NCI-H146 (cell line): Measurements from ENCODE around the gene CEACAM8.
"Not testable (repeated sequence)": the region's sequence is repeated elsewhere in the genome, so short reads cannot be mapped to it uniquely, and the experiment has no call there.

ENCODE experiments used
- DNase-seq: peaks from one replicate; lab custom pipeline; 2025; lab: John Stamatoyannopoulos, UW

The CEACAM8 gene

DNA sequence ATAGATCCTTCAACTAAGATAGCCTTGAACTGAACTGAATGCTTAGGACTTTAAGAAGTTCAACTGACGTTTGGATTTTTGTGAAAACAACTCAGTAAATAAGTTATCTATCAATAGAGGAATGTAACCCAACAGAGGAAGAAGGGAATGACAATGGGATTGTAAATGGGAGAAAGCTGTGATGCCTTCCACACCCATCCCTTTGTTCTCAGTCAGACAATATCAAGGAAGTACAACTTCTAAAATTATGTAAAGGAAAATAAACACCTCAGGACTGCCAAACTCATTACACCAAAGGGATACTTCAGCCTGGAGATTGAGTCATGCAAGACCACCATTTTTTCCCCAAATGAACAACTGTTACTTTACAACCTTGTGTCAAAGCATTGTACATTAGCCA lies 21.1 kb downstream of the CEACAM8 start:
- no peak for DNase-seq

DNA sequence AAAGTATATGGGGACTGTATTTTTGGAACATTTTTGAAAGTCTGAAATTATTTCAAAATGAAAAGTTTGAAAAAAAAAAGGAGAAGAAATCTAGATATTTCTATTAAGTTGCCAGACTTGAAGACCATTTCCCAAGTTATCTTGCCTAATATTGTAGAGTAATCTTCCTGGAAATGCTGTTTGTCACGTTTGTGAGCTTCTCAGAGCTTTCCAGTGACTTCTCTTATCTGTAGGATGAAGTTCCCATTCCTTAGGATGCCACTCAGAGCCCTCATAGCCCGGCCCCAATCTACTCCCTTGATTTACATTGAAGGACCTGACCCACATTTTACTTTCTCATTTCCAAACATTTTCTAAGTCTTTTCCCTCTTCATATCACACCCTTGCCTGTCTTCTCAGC lies 23.6 kb downstream of the CEACAM8 start:
- DNase-seq, result no peak

DNA sequence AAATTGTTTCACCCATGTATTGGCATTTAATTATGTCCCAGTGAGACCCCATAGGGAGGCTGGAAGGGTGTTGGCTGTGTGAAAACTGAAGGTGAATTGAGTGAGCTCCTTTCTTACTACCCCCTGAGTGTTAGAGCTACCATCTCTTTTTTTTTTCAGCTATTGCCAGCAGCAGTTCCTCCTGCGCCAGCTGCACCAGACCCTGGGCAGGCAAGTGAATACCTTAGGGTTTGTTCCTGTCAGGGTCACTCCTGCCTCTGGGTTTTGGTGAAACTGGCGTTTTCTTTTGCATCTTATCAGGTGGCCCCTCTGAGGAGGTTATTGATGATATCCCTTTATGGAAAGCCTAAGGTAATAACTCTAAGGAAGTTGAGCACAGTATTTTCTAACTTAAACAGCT lies 25.5 kb downstream of the CEACAM8 start:
- DNase-seq, result no peak

DNA sequence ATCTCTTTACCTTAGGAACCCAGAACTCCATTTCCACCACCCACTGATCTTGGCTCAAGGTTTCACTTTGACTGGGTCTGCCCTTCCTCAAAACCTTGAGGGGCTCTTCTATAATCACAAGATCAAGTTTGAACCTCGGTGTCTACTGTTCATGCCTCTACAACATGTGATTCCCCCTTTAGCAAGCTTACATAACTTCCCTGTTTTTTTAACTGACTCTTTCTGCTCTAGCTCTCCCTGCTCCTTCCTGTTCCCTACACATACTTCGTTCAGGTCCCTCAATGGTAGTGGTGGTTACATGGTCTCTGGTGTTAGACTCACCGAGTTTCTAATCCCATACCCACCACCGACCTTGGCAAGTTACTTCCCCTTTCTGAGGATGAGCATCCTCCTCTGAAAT lies 26.7 kb downstream of the CEACAM8 start:
- no peak for DNase-seq

DNA sequence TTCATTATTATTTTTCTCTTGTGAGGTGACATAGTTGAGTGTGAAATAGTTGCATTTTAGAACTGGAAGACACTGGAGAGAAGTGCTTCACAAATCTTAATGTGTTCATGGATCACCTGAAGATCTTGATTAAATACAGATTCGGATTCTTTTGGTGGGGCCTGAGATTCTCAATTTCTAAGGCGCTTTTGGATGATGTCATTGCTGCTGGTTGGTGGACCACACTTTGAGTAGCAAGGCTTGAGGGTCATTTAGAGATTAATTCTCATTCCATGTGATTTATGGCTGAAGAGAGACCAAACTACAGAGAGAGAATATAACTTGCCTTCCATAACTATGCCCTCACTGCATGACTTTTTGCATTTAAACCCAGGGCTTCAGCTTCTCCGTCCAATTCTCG lies 27.2 kb downstream of the CEACAM8 start:
- no peak for DNase-seq

DNA sequence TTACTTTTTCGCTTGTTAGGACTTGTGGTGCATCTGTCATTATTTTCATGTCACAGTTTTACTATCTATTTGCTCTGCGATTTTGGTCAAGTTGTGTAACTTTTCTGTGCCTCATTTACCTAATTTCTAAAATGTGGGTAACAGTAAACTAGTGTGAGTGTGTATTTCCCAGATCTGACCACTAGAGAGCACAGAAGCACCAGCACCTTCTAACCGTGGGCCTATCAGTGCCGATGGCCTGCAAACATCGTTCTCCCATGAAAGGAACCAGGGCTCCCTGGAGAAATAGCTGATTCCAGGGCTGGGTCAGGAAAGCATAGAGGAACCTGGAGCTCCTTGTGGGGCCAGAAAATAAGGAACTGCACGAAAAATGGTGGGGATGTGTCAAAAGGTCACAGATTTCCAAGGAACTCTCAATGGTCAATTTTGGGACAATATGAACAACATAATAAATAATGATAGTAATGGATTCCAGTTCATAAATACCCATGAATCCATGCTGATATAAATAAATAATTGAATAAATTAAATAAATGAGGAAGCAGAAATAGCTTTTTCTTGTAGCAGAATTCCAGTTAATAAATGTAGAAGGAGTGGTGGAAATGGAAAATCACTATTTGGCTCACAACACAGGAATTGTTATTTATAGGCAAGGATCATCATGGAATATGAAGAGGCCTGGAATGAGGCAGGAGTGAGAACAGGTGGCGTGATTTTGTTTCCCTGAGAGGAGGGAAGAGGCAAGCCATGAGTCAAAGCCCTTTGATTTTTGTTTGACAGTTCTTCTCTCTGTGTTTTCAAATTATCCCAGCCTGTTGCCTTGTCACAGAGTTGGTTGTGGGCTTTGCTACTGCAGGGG lies 31.1 kb downstream of the CEACAM8 start:
- peak; percentile 62 for DNase-seq

DNA sequence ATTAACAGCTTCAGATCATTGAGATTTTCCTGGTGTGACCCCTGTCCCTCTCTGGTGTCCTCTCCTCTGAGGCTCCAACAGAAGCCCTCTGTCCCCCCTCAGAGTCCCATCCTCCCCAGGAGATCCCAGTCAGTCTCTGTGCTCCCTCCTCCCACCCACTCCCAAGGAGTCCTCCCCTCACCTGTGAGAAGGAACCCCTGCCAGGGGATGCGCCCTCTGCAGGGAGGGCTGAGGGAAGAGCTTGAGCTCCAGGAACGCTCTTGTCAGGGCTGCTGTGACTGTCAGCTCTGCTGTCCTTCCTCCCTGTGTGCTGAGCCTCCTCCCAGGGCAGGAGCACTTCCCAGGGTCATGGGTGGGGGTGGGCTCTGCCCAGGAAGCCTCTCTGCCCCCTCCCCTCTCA lies 33.2 kb downstream of the CEACAM8 start:
- no peak for DNase-seq

DNA sequence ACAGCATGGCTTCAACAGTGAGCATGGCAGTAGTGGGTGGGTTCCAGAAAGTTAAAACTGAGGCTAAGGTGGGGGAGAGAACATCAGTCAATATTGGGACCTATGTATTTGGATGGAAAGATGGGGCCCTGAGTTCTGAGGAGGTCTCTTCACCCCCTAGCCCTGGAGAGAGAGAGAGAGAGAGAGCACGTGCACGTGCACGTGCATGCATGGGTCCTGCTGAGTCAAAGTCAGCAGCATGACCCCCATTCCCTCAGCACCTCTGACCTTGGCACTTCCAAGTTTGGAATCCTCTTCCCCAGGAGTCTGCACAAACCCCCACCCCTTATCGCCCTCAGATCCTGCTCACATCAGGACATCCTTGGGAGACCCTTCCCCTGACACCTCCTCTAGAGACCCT lies 34.0 kb downstream of the CEACAM8 start:
- DNase-seq, result no peak

DNA sequence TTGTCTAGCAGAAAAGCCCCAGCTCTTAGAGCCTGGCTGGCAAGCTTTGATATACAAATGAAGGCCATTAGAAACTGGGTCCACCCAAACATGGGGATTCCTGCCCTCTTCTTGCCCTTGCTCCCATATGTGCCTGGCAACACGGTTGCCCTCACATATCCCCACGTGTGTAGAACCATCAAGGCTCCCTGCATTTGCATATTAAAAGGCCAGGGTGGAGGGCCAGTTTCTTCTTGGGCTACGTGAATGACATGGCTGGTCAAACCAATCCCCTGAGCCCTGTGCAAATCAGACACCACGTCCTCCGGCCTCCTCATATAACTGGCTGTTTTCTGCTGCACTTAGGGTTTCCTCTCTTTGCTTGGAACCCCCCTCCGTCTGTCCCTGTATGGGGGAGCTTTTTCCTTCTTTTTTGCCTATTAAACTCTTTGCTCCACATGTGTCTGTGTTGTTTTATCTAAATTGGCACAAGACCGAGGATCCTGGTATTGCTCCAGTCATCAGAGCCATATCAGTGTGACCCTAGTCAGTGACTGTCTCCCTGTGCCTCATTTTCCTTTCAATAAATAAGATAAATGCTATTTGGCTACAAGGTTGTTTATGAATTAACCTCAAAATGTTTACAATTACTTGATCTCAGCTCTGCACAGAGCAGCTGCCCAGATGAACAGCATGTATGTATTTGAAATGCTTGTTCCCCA lies 36.1 kb downstream of the CEACAM8 start:
- no peak for DNase-seq

DNA sequence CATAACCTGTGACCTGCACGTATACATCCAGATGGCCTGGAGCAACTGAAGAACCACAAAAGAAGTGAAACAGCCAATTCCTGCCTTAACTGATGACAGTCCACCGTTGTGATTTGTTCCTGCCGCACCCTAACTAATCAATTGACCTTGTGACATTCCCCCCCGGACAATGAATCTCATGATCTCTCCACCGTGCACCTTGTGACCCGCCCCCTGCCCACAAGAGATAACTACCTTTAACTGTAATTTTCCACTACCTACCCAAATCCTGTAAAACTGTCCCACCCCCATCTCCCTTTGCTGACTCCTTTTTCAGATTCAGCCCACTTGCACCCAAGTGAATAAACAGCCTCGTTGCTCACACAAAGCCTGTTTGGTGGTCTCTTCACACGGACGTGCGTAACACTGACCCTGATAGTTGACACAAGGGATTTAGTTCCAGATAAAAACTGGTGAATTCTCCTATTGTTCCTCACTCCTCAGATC lies 37.3 kb downstream of the CEACAM8 start:
- DNase-seq, result not testable (repeated sequence)

DNA sequence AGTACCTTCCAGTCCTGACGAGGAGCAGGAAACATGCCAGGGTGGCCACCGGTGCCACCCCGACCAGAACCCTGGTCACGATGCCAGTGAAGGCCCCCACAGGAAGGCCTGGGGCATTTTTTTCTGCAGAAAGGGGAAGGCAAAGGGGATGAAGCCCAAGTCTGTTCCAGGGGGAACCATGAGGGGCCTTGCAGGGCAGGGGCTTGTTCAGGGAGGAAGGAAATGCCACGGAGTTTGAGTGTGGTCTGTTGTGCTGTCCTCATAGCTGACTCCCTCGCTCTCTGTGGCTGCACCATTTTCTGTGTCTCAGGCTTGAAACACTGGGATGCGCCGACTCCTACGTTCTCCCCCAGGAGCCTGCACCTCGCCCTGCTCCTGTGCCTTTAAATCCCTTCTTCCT lies 38.9 kb downstream of the CEACAM8 start:
- DNase-seq, result no peak

DNA sequence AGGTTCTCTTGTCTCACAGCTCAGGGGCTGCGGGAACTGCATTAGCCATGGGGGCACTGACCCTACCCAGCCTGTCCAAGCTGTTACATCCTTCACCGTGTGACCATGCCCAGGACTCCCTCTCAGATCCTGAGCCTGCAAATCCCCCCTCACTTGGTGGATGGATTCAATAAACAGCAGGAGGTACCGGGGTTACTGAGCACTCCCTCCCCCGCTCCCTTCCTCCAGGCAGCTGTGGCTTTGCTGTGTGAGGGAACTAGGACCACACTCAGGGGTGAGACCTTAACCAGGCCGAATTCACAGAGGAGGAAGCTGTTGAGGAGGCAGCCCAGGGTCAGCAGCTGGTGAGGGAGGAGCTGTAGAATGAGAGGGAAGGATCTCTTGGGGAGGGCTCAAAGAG lies 39.4 kb downstream of the CEACAM8 start:
- no peak for DNase-seq

DNA sequence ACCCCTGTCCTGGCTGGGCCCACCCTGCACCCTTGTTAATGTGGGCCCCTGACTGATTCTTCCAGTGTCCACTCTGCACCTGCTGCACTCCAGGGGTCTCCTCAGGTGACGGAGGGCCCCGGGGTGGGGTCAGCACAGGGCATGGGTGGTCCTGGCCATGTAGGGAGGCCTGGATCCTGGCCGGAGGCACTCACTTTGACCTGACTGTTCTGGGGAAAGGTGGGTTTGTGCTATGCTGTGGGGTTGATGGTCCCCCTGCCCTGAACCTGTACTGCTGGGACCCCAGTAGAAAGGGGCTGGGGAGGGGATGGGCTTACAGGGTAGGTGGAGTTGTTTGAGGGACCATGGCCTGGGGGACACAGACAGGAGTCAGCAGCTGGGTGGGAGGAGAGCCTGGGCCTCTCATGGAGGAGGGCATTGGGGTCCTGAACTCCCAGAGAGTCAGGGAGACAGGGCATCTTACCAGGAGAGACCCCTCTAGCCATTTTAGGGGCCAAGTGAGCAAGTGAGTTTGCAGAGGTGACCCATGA lies 40.6 kb downstream of the CEACAM8 start:
- DNase-seq, result no peak

DNA sequence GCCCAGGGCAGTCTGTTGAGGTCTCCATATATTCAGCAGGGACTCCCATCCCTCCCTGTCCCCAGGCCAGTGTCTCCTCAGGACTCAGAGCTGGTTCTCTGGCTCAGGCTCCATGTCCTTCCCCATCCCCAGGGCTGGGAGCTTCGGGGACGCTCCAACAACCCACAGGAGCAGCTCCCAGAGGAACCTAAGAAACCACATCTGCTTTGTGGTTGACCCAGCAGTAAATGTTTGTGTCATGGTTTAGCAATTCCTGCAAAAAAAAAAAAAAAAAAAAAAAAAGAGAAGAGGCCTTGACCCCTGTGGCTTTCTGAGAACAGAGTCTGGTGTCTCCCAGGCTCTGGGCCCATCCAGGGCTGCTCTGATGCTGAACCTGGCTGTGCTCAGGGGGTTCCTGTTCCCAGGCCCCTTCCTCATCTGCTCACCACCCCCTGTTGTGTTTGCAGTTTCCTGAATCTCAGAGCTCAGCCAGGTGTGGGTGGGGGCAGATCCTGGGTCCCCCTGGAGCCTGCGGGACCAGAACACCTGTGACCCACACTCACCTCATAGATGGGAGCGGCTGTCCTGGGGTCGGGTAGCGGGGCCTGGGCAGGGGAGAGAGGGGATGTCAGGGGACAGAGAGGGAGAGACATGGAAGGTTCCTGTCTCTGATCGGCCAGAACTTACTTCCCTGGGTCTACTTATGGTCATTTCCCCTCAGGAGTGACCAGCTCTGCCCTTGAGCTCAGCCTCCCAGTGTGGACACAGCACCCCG lies 41.3 kb downstream of the CEACAM8 start:
- DNase-seq, result no peak

DNA sequence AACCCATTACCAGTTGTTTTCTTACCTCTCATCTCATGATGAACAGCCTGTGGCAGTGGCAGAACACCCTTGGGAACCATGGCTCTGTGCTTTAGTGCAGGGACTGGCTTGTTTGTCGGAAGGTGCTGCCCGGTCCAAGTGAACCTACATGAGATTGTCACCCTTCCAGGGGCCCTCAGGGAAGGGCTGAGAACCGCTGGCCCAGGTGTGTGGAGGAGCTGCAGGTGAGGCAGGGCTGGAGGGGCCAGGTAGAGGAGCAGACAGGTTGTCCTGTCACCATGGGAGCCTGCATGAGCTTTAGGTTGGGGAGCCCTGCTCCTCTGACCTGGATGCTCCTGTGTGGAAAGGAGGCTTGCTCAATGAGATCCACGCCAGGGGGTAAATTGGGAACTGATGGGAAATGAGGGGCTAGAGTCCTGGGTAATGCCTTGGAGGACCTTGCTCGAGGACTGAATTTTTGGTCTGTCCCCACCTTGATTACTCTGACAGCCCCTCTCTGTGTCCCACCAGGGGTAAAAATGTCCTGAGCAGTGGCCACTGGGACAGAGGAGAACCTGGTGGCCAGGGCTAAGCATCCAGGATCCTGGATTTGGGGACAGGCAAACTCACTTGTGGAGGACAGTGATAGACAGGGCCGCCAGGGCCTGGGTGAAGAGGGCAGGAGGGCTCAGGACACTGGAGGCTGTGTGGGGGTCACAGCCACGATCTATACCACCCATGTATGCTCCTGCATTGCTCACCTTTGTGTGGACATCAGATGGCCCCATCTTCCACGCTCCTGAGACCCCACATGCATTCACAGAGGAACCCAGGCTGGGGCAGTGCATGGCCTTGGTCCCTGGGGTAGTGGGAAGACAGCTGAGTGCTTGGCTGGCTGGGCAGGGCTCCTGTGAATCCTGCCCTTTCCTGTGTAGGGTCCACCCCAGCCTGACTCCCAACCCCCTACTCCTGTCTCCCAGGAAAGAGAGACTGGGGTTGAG lies 42.3 kb downstream of the CEACAM8 start:
- no peak for DNase-seq

DNA sequence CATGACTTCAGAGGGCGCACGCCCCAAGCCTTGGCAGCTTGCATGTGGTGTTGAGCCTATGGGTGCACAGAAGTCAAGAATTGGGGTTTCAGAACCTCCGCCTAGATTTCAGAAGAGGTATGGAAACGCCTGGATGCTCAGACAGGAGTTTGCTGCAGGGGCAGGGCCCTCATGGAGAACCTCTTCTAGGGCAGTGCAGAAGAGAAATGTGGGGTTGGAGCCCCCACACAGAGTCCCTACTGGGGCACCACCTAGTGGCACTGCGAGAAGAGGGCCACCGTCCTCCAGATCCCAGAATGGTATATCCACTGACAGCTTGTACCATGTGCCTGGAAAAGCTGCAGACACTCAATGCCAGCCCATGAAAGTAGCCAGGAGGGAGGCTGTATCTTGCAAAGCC lies 44.2 kb downstream of the CEACAM8 start:
- not testable (repeated sequence) for DNase-seq

DNA sequence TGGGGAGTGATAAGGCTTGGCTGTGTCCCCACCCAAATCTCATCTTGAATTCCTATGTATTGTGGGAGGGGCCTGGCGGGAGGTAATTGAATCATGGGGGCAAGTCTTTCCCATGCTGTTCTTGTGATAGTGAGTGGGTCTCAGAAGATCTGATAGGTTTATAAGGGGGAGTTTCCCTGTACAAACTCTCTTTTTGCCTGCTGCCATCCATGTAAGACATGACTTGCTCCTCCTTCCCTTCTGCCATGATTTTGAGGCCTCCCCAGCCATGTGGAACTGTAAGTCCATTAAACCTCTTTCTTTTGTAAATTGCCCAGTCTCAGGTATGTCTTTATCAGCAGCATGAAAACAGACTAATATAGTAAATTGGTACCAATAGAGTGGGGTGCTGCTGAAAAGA lies 45.7 kb downstream of the CEACAM8 start:
- not testable (repeated sequence) for DNase-seq

DNA sequence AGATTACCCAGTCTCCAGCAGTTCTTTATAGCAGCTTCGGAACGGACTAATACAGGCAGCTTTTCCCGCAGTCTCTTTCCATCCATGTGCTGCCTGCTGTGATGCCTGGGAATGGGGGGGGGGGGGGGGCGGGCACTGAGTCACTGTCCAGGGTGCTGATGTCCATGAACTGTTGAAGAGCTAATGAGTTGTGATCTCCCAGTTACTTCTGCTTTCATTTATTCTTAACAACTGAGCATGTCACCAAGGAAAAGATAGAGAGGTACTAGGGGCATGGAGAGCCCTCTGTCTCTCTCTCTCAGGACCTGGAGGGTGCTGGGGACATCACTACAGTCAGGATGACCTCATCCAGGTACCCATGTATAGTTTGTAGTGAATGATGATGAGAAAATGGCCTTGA lies 46.2 kb downstream of the CEACAM8 start:
- no peak for DNase-seq

DNA sequence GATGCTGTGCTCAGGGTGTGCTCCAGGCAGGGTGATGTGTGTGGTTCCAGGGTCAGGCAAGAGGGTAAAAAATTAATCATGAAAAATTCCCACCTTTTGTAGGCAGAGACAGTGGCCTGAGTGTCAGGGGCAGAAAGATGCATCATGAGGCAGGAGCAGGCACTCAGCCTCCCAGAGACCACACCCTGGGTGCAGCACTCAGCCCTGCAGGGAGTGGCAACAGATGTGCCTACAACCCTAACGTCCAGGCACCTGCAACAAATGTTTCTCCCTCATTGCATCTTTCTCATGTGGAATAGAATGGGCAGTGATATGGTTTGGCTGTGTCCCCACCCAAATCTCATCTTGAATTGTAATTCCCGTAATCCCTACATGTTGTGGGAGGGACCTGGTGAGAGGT lies 46.8 kb downstream of the CEACAM8 start:
- no peak for DNase-seq

DNA sequence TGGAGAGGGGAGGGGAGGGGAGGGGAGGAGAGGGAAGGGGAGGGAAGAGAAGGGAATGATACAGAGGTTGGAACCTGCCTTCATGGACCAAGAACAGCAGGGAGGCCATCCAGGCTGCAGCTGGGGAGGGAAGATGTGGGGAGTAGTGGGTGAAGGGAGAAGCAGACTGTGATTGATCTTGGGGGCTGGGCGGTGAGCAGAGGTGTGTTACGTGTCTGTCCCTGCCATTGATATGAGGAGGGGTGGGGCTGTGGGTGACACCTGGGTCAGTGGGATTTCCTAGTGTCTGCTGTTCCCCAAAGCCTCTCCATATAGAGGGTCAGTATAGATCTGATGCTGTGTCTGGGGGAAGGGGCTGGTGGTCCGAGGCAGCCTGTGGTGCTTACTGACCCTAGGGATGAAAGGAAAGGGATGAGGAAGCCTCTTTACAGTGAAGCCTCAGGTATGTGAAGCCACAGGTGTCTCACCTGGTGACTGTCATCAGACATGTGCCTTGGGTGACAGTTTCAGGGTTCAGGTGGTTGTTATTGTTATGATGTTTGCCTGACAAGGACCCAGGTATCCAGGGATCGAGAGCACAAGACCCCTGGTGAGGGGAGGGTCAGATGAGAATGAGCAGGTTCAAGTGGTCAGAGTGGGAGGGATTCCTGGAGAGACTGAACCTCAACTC lies 47.8 kb downstream of the CEACAM8 start:
- no peak for DNase-seq

DNA sequence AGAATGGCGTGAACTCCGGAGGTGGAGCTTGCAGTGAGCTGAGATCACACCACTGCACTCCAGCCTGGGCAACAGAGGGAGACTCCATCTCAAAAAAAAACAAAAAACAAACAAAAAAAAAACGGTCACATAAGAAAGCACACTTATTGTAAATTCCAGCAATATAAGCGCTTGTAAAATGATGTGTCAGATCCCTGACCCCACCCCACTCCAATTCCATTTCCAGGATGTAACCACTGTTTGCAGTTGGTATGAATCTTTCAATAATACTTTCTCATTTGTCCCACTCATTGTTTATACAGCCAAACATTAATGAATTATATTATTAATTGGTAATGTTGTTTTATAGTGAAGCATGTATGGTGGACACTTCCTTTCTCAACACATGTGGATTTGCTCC lies 50.6 kb downstream of the CEACAM8 start:
- no peak for DNase-seq
